Measurements from ENCODE around the gene USP17L17.
"Not testable (repeated sequence)": the region's sequence is repeated elsewhere in the genome, so short reads cannot be mapped to it uniquely, and the experiment has no call there.

Gene USP17L17, protein sequence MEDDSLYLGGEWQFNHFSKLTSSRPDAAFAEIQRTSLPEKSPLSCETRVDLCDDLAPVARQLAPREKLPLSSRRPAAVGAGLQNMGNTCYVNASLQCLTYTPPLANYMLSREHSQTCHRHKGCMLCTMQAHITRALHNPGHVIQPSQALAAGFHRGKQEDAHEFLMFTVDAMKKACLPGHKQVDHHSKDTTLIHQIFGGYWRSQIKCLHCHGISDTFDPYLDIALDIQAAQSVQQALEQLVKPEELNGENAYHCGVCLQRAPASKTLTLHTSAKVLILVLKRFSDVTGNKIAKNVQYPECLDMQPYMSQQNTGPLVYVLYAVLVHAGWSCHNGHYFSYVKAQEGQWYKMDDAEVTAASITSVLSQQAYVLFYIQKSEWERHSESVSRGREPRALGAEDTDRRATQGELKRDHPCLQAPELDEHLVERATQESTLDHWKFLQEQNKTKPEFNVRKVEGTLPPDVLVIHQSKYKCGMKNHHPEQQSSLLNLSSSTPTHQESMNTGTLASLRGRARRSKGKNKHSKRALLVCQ

DNA sequence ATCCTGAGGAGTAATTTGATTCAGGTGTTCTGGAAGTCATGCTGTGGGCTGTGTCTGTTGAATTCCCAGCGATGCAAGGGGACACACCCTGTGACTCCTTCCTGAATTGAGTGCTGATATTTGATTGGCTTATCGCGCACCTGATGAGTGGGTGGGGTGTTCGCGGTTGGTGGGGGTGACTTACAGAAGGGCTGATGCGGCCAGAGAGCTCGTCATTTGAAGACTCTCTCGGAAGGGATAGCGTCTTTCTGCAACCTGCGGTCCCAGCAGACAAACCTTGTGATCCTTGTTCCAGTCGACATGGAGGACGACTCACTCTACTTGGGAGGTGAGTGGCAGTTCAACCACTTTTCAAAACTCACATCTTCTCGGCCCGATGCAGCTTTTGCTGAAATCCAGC, at the start of gene USP17L17:
Gene USP17L17, plus strand, starts transcription at position 301 of the 400 bp plus-strand sequence. Its CDS starts 0 bp downstream, at position 301.
- not testable (repeated sequence) for H3K4me1 Mint-ChIP-seq (ENCODE audit: low read depth); H3K9me3 Mint-ChIP-seq; H3K4me3 Mint-ChIP-seq; H3K27me3 Mint-ChIP-seq; H3K27ac Mint-ChIP-seq; H3K36me3 Mint-ChIP-seq (ENCODE audit: low read depth)

DNA sequence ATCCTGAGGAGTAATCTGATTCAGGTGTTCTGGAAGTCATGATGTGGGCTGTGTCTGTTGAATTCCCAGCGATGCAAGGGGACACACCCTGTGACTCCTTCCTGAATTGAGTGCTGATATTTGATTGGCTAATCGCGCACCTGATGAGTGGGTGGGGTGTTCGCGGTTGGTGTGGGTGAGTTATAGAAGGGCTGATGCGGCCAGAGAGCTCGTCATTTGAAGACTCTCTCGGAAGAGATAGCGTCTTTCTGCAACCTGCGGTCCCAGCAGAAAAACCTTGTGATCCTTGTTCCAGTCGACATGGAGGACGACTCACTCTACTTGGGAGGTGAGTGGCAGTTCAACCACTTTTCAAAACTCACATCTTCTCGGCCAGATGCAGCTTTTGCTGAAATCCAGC, 33.3 kb upstream of the USP17L17 start, which contains the start of gene USP17L10:
Gene USP17L10, plus strand, starts transcription at position 301 of the 400 bp plus-strand sequence. Its CDS starts 0 bp downstream, at position 301.
- not testable (repeated sequence) for H3K9me3 Mint-ChIP-seq; H3K4me1 Mint-ChIP-seq (ENCODE audit: low read depth); H3K36me3 Mint-ChIP-seq (ENCODE audit: low read depth); H3K4me3 Mint-ChIP-seq; H3K27me3 Mint-ChIP-seq; H3K27ac Mint-ChIP-seq

DNA sequence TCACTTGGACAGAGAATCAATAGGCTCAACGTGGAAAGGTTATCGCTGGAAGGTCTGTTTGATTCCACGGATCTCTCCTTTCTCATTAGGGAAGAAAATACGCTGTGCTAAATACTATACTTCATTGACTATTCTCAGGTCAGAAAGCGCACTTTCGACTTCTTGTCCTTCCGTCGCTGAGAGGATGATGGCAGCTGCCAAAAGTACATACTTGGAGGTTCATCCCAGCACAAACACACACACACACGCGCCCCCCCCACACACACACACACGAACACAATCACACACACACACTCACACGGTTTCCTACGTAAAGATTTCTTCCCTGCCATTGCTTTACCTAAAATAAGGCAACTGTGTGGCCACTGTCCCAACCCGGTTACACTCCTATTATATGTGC, 29.0 kb upstream of the USP17L17 start:
- H3K9me3 Mint-ChIP-seq; H3K4me1 Mint-ChIP-seq (ENCODE audit: low read depth); H3K27me3 Mint-ChIP-seq; H3K4me3 Mint-ChIP-seq; H3K27ac Mint-ChIP-seq; H3K36me3 Mint-ChIP-seq (ENCODE audit: low read depth): not testable (repeated sequence)

DNA sequence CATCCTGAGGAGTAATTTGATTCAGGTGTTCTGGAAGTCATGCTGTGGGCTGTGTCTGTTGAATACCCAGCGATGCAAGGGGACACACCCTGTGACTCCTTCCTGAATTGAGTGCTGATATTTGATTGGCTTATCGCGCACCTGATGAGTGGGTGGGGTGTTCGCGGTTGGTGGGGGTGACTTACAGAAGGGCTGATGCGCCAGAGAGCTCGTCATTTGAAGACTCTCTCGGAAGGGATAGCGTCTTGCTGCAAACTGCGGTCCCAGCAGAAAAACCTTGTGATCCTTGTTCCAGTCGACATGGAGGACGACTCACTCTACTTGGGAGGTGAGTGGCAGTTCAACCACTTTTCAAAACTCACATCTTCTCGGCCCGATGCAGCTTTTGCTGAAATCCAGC, 28.6 kb upstream of the USP17L17 start, which contains the start of gene USP17L11:
Gene USP17L11, plus strand, starts transcription at position 301 of the 400 bp plus-strand sequence. Its CDS starts 0 bp downstream, at position 301.
- not testable (repeated sequence) for H3K4me1 Mint-ChIP-seq (ENCODE audit: low read depth); H3K27me3 Mint-ChIP-seq; H3K4me3 Mint-ChIP-seq; H3K27ac Mint-ChIP-seq; H3K36me3 Mint-ChIP-seq (ENCODE audit: low read depth); H3K9me3 Mint-ChIP-seq

DNA sequence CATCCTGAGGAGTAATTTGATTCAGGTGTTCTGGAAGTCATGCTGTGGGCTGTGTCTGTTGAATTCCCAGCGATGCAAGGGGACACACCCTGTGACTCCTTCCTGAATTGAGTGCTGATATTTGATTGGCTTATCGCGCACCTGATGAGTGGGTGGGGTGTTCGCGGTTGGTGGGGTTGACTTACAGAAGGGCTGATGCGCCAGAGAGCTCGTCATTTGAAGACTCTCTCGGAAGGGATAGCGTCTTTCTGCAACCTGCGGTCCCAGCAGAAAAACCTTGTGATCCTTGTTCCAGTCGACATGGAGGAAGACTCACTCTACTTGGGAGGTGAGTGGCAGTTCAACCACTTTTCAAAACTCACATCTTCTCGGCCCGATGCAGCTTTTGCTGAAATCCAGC, 23.8 kb upstream of the USP17L17 start, which contains the start of gene USP17L12:
Gene USP17L12, plus strand, starts transcription at position 301 of the 400 bp plus-strand sequence. Its CDS starts 0 bp downstream, at position 301.
- not testable (repeated sequence) for H3K4me3 Mint-ChIP-seq; H3K27ac Mint-ChIP-seq; H3K27me3 Mint-ChIP-seq; H3K36me3 Mint-ChIP-seq (ENCODE audit: low read depth); H3K9me3 Mint-ChIP-seq; H3K4me1 Mint-ChIP-seq (ENCODE audit: low read depth)

DNA sequence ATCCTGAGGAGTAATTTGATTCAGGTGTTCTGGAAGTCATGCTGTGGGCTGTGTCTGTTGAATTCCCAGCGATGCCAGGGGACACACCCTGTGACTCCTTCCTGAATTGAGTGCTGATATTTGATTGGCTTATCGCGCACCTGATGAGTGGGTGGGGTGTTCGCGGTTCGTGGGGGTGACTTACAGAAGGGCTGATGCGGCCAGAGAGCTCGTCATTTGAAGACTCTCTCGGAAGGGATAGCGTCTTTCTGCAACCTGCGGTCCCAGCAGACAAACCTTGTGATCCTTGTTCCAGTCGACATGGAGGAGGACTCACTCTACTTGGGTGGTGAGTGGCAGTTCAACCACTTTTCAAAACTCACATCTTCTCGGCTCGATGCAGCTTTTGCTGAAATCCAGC, 19.1 kb upstream of the USP17L17 start, which contains the start of gene USP17L13:
Gene USP17L13, plus strand, starts transcription at position 301 of the 400 bp plus-strand sequence. Its CDS starts 0 bp downstream, at position 301.
- not testable (repeated sequence) for H3K36me3 Mint-ChIP-seq (ENCODE audit: low read depth); H3K27me3 Mint-ChIP-seq; H3K27ac Mint-ChIP-seq; H3K4me3 Mint-ChIP-seq; H3K9me3 Mint-ChIP-seq; H3K4me1 Mint-ChIP-seq (ENCODE audit: low read depth)

DNA sequence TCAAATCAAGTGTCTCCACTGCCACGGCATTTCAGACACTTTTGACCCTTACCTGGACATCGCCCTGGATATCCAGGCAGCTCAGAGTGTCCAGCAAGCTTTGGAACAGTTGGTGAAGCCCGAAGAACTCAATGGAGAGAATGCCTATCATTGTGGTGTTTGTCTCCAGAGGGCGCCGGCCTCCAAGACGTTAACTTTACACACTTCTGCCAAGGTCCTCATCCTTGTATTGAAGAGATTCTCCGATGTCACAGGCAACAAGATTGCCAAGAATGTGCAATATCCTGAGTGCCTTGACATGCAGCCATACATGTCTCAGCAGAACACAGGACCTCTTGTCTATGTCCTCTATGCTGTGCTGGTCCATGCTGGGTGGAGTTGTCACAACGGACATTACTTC, 13.4 kb upstream of the USP17L17 start:
- H3K27me3 Mint-ChIP-seq; H3K9me3 Mint-ChIP-seq; H3K27ac Mint-ChIP-seq; H3K4me1 Mint-ChIP-seq (ENCODE audit: low read depth); H3K4me3 Mint-ChIP-seq; H3K36me3 Mint-ChIP-seq (ENCODE audit: low read depth): not testable (repeated sequence)

DNA sequence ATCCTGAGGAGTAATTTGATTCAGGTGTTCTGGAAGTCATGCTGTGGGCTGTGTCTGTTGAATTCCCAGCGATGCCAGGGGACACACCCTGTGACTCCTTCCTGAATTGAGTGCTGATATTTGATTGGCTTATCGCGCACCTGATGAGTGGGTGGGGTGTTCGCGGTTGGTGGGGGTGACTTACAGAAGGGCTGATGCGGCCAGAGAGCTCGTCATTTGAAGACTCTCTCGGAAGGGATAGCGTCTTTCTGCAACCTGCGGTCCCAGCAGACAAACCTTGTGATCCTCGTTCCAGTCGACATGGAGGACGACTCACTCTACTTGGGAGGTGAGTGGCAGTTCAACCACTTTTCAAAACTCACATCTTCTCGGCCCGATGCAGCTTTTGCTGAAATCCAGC, 9.6 kb upstream of the USP17L17 start, which contains the start of gene USP17L15:
Gene USP17L15, plus strand, starts transcription at position 301 of the 400 bp plus-strand sequence. Its CDS starts 0 bp downstream, at position 301.
- not testable (repeated sequence) for H3K27me3 Mint-ChIP-seq; H3K4me3 Mint-ChIP-seq; H3K4me1 Mint-ChIP-seq (ENCODE audit: low read depth); H3K27ac Mint-ChIP-seq; H3K36me3 Mint-ChIP-seq (ENCODE audit: low read depth); H3K9me3 Mint-ChIP-seq

DNA sequence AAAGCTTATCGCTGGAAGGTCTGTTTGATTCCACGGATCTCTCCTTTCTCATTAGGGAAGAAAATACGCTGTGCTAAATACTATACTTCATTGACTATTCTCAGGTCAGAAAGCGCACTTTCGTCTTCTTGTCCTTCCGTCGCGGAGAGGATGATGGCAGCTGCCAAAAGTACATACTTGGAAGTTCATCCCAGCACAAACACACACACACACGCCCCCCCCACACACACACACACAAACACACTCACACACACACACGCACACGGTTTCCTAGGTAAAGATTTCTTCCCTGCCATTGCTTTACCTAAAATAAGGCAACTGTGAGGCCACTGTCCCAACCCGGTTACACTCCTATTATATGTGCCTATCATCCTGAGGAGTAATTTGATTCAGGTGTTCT, 5.2 kb upstream of the USP17L17 start:
- H3K4me1 Mint-ChIP-seq (ENCODE audit: low read depth); H3K4me3 Mint-ChIP-seq; H3K27ac Mint-ChIP-seq; H3K27me3 Mint-ChIP-seq; H3K9me3 Mint-ChIP-seq; H3K36me3 Mint-ChIP-seq (ENCODE audit: low read depth): not testable (repeated sequence)

DNA sequence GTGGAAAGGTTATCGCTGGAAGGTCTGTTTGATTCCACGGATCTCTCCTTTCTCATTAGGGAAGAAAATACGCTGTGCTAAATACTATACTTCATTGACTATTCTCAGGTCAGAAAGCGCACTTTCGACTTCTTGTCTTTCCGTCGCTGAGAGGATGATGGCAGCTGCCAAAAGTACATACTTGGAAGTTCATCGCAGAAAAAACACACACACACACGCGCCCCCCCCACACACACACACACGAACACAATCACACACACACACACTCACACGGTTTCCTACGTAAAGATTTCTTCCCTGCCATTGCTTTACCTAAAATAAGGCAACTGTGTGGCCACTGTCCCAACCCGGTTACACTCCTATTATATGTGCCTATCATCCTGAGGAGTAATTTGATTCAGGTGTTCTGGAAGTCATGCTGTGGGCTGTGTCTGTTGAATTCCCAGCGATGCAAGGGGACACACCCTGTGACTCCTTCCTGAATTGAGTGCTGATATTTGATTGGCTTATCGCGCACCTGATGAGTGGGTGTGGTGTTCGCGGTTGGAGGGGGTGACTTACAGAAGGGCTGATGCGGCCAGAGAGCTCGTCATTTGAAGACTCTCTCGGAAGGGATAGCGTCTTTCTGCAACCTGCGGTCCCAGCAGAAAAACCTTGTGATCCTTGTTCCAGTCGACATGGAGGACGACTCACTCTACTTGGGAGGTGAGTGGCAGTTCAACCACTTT, 4.4 kb downstream of the USP17L17 start, which contains the start of gene USP17L18:
Gene USP17L18, plus strand, starts transcription at position 678 of the 728 bp plus-strand sequence. Its CDS starts 0 bp downstream, at position 678.
- not testable (repeated sequence) for H3K36me3 Mint-ChIP-seq (ENCODE audit: low read depth); H3K27ac Mint-ChIP-seq; H3K27me3 Mint-ChIP-seq; H3K4me3 Mint-ChIP-seq; H3K4me1 Mint-ChIP-seq (ENCODE audit: low read depth); H3K9me3 Mint-ChIP-seq

DNA sequence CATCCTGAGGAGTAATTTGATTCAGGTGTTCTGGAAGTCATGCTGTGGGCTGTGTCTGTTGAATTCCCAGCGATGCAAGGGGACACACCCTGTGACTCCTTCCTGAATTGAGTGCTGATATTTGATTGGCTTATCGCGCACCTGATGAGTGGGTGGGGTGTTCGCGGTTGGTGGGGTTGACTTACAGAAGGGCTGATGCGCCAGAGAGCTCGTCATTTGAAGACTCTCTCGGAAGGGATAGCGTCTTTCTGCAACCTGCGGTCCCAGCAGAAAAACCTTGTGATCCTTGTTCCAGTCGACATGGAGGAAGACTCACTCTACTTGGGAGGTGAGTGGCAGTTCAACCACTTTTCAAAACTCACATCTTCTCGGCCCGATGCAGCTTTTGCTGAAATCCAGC, 9.4 kb downstream of the USP17L17 start, which contains the start of gene USP17L19:
Gene USP17L19, plus strand, starts transcription at position 301 of the 400 bp plus-strand sequence. Its CDS starts 0 bp downstream, at position 301.
- H3K9me3 Mint-ChIP-seq; H3K36me3 Mint-ChIP-seq (ENCODE audit: low read depth); H3K4me3 Mint-ChIP-seq; H3K4me1 Mint-ChIP-seq (ENCODE audit: low read depth); H3K27me3 Mint-ChIP-seq; H3K27ac Mint-ChIP-seq: not testable (repeated sequence)

DNA sequence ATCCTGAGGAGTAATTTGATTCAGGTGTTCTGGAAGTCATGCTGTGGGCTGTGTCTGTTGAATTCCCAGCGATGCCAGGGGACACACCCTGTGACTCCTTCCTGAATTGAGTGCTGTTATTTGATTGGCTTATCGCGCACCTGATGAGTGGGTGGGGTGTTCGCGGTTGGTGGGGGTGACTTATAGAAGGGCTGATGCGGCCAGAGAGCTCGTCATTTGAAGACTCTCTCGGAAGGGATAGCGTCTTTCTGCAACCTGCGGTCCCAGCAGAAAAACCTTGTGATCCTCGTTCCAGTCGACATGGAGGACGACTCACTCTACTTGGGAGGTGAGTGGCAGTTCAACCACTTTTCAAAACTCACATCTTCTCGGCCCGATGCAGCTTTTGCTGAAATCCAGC, 14.1 kb downstream of the USP17L17 start, which contains the start of gene USP17L20:
Gene USP17L20, plus strand, starts transcription at position 301 of the 400 bp plus-strand sequence. Its CDS starts 0 bp downstream, at position 301.
- H3K27me3 Mint-ChIP-seq; H3K36me3 Mint-ChIP-seq (ENCODE audit: low read depth); H3K4me3 Mint-ChIP-seq; H3K4me1 Mint-ChIP-seq (ENCODE audit: low read depth); H3K9me3 Mint-ChIP-seq; H3K27ac Mint-ChIP-seq: not testable (repeated sequence)

DNA sequence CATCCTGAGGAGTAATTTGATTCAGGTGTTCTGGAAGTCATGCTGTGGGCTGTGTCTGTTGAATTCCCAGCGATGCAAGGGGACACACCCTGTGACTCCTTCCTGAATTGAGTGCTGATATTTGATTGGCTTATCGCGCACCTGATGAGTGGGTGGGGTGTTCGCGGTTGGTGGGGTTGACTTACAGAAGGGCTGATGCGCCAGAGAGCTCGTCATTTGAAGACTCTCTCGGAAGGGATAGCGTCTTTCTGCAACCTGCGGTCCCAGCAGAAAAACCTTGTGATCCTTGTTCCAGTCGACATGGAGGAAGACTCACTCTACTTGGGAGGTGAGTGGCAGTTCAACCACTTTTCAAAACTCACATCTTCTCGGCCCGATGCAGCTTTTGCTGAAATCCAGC, 18.9 kb downstream of the USP17L17 start, which contains the start of gene USP17L21:
Gene USP17L21, plus strand, starts transcription at position 301 of the 400 bp plus-strand sequence. Its CDS starts 0 bp downstream, at position 301.
- not testable (repeated sequence) for H3K27ac Mint-ChIP-seq; H3K27me3 Mint-ChIP-seq; H3K9me3 Mint-ChIP-seq; H3K4me3 Mint-ChIP-seq; H3K36me3 Mint-ChIP-seq (ENCODE audit: low read depth); H3K4me1 Mint-ChIP-seq (ENCODE audit: low read depth)

DNA sequence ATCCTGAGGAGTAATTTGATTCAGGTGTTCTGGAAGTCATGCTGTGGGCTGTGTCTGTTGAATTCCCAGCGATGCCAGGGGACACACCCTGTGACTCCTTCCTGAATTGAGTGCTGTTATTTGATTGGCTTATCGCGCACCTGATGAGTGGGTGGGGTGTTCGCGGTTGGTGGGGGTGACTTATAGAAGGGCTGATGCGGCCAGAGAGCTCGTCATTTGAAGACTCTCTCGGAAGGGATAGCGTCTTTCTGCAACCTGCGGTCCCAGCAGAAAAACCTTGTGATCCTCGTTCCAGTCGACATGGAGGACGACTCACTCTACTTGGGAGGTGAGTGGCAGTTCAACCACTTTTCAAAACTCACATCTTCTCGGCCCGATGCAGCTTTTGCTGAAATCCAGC, 23.6 kb downstream of the USP17L17 start, which contains the start of gene USP17L22:
Gene USP17L22, plus strand, starts transcription at position 301 of the 400 bp plus-strand sequence. Its CDS starts 0 bp downstream, at position 301.
- H3K4me3 Mint-ChIP-seq; H3K27ac Mint-ChIP-seq; H3K27me3 Mint-ChIP-seq; H3K36me3 Mint-ChIP-seq (ENCODE audit: low read depth); H3K9me3 Mint-ChIP-seq; H3K4me1 Mint-ChIP-seq (ENCODE audit: low read depth): not testable (repeated sequence)

DNA sequence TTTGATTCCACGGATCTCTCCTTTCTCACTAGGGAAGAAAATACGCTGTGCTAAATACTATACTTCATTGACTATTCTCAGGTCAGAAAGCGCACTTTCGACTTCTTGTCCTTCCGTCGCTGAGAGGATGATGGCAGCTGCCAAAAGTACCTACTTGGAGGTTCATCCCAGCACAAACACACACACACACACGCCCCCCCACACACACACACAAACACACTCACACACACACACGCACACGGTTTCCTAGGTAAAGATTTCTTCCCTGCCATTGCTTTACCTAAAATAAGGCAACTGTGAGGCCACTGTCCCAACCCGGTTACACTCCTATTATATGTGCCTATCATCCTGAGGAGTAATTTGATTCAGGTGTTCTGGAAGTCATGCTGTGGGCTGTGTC, 28.0 kb downstream of the USP17L17 start:
- H3K27me3 Mint-ChIP-seq; H3K27ac Mint-ChIP-seq; H3K4me3 Mint-ChIP-seq; H3K36me3 Mint-ChIP-seq (ENCODE audit: low read depth); H3K4me1 Mint-ChIP-seq (ENCODE audit: low read depth); H3K9me3 Mint-ChIP-seq: not testable (repeated sequence)
